Left cardiac atrium (tissue), 4 donors: Measurements from ENCODE around the gene CDCP1. TPM values are rescaled to one million over a fixed set of nuclear protein-coding genes. Genes with fewer than 3 reads are reported as not detected.
A peak's percentile ranks its signal among the peaks of the same experiment; 100 is the strongest.

Source experiments
- ATAC-seq, 2 donors: fragments of 200-7000 bp; cut with Tn5 transposase; one replicate each; pipeline ENCODE4 v1.9.1; 2020; ENCODE audit warnings: mild to moderate bottlenecking in 2 of 2, moderate library complexity in 2 of 2
- DNase-seq: peaks from one replicate; pipeline ENCODE4 v3.0.0-alpha.2; 2020
- intact Hi-C, 2 donors: fragments of 100-400 bp; cut with DNase I; formaldehyde crosslinking; loops; one replicate each; pipeline versions ENCODE4 v1.14.1 to v1.15.1; 2022 to 2023
- total RNA-seq, 2 donors: library from RNA; stranded (reverse); fragmentation: NEBNext Ultra II Directional; extraction: Animal tissue kit (Norgen Biotek cat#: 25700); gene quantifications; one replicate each; pipeline ENCODE4 v1.2.1, GENCODE V29; 2021
- donor health status: DM: no; HTN: yes; CAD: no.
- donor health status: DM: no; HTN: yes; CAD: no; lungs with severe emphysema.
- donor health status: DM: yes; HTN: yes; CAD: no.
- donor health status: Dilated cardiomyopathy.

The CDCP1 gene
- total RNA-seq, 2 donors from 2014 or later, result 0.74 to 1.3 TPM

DNA sequence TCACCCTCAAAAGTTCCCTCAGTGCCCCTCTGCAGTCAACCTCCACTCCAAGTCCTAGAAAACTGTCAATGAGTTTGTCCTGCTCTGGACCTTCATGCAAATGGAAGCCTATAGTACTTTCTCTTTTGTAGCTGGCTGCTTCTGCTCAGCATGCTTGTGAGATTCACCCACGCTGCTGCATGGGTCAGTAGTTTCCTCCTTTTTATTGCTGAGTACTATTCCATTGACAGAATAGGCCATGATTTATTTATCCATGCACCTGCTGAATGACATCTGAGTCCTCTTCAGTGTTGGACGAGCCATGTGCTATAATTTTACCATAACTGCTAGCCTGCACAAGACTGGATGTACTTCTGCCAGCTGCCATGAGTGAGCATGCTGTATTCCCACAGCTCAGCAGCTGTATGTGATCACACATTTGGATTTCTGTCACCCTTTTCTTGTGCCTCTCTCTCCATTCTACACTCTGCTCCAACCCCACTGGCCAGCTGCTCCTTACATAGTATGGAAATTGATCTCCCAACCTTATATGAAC, 26.3 kb downstream of the CDCP1 start:
- DNase-seq, result no peak
- intact Hi-C loops, result no loop called here
- ATAC-seq, result no peak

DNA sequence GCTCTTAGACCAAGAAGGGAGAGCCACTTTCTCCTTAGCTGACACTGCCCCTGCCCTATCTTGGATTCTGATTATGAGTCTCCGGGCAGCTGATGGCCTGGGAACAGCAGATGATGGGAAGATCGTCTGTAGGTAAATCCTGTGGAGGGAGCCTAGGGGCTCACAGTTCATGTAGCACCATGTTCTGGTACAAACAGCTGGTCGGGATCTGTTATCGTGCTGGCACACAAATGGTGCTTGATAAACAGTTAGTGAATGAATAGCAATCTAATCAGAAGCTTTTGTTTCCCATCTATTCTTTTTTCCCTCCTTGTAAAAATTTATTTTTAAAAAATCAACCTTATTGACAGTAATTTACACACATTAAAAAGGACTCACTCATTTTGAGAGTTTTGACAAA, 26.8 kb downstream of the CDCP1 start:
- intact Hi-C loops, result no loop called here
- DNase-seq, result no peak
- no peak for ATAC-seq

- intact Hi-C loops, result no loop called here
- ATAC-seq (no peak), DNase-seq (no peak)
These were observed 27.5 kb downstream of the CDCP1 start for GRCh38 chr3:45118615-45119071.

- DNase-seq (no peak), ATAC-seq (no peak)
- intact Hi-C loops, result no loop called here
These were observed 29.8 kb downstream of the CDCP1 start for GRCh38 chr3:45116350-45116749.

GRCh38 chr3:45113625-45114050, 32.5 kb downstream of the CDCP1 start:
- DNase-seq (no peak), ATAC-seq (peak; percentile 82 to 91)
- intact Hi-C loops, result no loop called here

DNA sequence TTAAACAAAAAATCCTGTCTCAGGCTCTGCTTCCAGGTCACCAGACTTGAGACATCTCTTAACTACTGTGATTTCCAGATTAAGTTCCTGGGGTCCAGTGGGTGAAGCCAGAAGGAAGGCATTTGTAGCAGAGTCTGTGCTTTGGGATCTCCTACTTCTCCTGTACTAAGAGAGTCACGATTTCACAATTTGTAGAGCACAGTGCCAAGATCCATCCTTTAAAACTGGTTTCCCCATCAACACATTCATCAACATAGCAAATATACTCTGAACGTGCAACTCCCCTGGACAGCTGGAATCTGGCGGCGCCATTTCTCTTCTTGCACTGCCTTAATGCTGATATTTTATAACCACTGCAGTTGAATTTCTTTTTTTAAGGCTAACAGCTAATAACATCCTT, 33.2 kb downstream of the CDCP1 start:
- intact Hi-C loops, result no loop called here
- ATAC-seq, result peak; percentile 56 to 90
- DNase-seq, result no peak

GRCh38 chr3:45110509-45110833, 35.7 kb downstream of the CDCP1 start:
- intact Hi-C loops, result no loop called here
- ATAC-seq (no peak), DNase-seq (no peak)

DNA sequence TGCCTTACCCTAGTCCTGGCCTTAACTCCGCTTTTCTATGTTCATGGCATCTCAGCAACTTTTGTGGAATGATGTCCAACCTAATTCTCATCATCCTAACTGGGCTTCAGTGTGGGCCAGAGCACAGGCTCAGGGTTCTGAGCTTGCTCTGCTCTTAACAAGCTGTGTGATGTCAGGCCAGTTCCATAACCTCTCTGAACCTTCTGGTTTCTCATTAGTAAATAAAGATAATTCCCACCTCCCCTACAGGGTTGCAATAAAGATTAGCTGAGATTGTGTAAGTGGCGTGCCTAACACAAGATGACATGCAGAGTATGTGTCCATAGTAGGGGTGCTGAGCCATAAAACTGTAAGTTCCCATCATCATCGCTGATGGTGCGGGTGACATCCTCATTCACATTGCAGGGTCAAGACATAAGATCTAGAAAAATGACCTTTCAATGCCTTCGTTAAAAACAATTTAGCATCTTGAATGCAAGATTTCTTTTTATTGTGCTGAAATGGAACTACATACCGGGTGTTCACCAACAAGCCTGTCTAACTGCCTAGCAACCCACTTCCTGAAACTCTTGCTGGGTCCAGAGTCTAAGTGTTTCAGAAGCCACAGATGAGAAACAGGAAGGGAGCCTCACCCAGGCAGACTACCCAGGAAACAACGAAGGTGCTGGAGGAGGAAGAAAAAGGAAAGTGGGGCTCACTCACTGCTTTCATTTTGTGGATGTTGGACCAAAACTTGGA, 36.2 kb downstream of the CDCP1 start:
- ATAC-seq (no peak), DNase-seq (no peak)
- intact Hi-C loops, result no loop called here

DNA sequence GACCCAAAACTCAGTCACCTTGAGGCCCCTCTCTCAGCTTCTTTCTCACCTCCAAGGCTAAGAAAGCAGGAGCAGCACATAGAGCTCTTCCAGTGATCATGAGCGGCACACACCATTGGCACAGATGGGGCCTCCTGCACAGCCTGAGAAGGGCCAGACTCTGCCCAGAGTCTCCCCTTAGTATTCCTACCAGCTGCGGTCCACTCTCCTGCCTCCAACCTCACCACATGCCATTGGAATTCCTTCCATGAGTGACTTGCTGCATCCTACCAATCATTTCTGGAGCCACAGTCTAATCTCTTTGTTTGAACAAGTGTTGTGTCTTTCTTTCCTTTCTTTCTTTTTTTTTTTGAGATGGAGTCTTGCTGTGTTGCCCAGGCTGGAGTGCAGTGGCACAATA, 39.3 kb downstream of the CDCP1 start:
- intact Hi-C loops, result no loop called here
- ATAC-seq (no peak), DNase-seq (no peak)

GRCh38 chr3:45105855-45106671, 40.1 kb downstream of the CDCP1 start:
- ATAC-seq (peak in 1 of 2 donors; percentile 43), DNase-seq (no peak)
- intact Hi-C loops, result no loop called here

DNA sequence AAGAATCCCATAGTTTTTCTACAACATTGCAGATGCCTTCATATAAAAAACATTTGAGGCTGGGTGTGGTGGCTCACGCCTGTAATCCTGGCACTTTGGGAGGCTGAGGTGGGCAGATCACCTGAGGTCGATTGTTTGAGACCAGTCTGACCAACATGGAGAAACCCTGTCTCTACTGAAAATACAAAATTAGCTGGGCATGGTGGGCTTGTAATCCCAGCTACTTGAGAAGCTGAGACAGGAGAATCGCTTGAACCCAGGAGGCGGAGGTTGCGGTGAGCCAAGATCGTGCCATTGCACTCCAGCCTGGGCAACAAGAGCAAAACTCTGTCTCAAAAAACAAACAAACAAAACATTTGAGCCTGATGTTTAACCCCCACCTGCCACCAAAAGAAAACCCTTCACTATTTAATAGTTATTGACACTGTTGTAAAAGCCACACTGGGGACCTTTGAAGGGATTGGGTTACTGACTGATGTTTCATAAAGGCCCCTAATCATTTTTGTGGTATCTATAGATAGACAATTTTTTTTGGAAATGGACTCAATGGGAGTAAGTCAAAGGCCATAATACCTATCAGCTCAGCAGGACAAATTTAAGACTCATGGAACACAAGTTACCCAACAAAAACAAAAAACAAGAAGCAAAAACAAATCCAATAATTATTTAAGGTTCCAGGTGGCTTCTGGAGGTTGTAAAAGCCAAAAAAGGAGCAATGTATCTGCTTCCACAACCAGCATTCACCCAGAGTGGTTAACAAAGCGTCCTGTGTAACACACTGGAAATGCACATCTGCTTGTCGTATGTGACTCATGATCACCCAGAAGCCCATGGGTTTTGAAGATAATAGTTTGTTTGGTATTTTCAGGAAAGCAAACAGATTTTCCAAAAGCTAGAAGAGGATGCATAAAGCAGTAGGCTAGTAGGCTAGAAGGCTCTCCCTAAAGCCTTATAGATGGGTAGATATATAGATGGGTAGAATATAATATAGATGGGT, 41.2 kb downstream of the CDCP1 start:
- DNase-seq, result no peak
- no peak for ATAC-seq
- intact Hi-C loops, result no loop called here

GRCh38 chr3:45103753-45104714, 42.1 kb downstream of the CDCP1 start:
- DNase-seq (no peak), ATAC-seq (no peak)
- intact Hi-C loops, result no loop called here

- ATAC-seq (no peak), DNase-seq (no peak)
- intact Hi-C loops, result no loop called here
These were observed 42.8 kb downstream of the CDCP1 start for GRCh38 chr3:45103334-45103733.

GRCh38 chr3:45100981-45101407, 45.2 kb downstream of the CDCP1 start:
- peak in 1 of 2 donors; percentile 49 for ATAC-seq
- DNase-seq, result no peak
- intact Hi-C loops, result no loop called here

- intact Hi-C loops, result no loop called here
- ATAC-seq, result no peak
These were observed 47.9 kb downstream of the CDCP1 start for GRCh38 chr3:45098310-45098709.

GRCh38 chr3:45097296-45097883, 48.8 kb downstream of the CDCP1 start:
- no peak for DNase-seq
- ATAC-seq, result peak in 1 of 2 donors; percentile 47
- intact Hi-C loops, result no loop called here

More at GRCh38 chr3:45098310-45098709, 47.9 kb downstream of the CDCP1 start:
- no peak for DNase-seq

GRCh38 chr3:45095916-45096526, 50.2 kb downstream of the CDCP1 start:
- ATAC-seq (no peak), DNase-seq (peak; percentile 41)
- intact Hi-C loops, result no loop called here
